HG03039 (cell line): ENCODE results near the gene CAPG.
A peak's percentile ranks its signal among the peaks of the same experiment; 100 is the strongest.

Experiments used
- ATAC-seq: cut with Tn5 transposase; IDR thresholded peaks from one replicate; pipeline ENCODE4 v1.9.1; 2021; ENCODE audit warnings: mild to moderate bottlenecking, moderate library complexity; ENCODE audit not compliant: unreplicated experiment

Gene CAPG

DNA sequence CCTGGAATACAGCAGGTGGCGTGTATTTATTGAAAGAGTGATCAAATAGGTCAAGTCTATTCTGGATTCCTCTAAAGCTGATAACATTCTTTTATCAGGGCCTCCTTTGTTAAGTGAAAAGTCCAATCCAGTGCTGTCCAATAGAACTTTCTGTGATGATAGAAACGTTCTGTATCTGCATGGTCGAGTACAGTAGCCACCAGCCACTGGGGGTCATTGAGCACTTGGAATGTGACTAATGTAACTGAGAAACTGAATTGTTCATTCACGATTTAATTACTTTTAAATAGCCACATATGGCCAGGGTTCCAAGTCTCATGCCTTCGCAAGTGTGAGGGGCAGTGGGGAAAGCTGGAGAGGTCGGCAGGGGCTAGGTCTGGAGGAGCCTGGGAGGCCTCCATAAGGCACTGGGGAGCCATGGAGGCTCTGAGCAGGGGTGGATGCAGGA, 28.9 kb upstream of the CAPG start:
- ATAC-seq: no peak

DNA sequence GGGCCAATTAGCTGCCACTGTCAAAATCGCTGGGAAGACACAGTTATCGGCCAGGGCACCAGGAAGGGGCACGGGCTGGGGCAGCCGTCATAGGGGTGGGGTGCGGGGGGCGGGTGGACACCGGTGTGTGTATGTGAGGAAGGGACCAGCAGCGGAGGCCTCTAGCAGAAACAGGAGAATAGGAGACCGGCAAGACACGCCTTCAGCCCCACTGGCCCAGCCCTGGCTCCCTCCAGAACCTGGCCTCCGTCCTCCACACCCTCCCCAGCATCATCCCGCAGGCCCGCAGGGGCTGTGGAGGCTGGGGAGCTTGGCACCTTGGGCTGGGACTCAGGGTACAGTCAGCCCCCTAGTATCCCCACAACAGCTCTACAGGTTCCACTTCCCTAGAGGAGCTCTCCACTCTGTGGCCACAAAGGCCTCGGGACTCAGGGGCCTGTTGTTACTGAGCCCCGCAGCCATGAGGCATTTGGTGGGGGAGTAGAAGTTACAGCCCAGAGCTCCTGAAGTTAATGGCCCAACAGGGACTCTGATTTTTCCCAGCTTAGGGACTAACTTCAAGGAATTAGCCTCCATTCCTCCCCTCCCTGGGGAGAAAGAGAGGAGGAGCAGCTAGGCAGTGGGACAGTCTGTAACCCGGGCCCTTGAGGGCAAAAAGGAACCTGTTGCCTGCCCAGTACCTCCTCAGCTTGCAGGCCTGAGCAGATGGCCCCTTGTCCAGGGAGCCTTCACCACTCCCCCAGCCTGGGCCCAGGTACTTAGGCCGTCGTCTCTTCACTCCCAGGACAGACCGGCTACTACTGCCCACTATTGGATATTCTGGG, 28.2 kb upstream of the CAPG start:
- ATAC-seq: no peak

DNA sequence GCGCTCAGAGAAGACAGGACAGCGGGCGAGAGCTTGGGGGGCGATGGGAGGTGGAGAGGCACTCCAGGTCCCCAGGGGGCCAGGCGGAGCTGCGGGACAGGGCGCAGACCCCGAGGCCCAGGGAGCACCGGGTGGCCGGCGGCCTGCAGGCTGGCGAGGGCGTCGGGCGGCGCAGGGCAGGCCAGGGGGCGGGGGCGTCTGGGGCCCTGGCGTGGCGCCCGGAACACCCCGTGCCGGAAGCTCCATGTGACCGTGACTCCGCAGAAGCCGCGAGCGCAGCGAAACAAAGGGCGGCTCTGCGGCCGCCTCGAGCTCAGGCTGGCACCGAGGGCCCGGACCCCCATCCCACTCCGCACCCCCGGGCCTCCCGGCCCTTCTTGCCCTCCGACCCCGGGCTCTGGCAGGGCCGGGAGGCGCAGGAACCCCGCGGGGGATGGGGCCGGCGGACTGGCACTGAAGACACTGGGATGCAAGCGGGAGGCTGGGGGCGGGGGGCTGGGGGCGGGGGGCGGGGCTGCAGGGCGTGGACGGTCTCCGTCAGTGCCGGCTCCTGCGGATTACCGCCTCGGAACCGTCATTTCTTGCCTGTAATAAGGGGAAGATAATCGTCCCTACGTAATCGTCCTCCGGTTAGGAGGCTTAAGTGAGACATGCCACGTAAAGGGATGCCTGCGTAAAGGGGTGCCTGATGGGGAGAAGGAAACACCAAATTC, 27.5 kb upstream of the CAPG start:
- ATAC-seq: peak; percentile 80

DNA sequence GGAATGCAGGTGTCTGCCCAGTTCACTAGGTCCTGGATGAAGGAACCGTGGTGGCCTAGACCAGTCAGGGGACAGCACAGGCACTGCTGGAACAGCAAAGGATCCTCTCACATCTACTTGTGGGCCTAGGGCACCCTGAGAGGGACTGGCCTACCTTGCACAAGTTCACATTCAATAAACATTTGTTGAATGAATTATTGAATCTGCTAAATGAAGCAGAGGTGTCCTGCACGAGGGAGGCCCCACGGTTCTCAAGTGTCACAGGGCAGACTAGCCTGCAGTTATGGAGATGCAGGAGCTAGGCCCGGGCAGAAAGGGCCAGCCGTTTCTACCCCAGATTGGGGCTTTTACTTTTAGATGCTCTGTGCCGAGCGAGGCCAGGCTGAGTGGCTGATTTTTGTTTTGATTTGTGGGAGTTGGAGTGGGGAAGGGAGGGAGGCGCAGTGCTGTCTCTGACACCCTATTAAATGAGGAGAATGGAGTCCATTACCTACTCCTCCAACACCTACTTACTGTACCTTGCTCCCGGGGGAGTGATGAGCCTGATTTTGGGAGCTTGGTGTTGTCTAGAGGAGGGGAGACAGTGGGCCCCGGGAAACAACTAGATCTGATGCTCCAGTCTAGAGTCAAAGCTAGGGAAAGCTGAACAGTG, 26.8 kb upstream of the CAPG start:
- ATAC-seq: no peak

DNA sequence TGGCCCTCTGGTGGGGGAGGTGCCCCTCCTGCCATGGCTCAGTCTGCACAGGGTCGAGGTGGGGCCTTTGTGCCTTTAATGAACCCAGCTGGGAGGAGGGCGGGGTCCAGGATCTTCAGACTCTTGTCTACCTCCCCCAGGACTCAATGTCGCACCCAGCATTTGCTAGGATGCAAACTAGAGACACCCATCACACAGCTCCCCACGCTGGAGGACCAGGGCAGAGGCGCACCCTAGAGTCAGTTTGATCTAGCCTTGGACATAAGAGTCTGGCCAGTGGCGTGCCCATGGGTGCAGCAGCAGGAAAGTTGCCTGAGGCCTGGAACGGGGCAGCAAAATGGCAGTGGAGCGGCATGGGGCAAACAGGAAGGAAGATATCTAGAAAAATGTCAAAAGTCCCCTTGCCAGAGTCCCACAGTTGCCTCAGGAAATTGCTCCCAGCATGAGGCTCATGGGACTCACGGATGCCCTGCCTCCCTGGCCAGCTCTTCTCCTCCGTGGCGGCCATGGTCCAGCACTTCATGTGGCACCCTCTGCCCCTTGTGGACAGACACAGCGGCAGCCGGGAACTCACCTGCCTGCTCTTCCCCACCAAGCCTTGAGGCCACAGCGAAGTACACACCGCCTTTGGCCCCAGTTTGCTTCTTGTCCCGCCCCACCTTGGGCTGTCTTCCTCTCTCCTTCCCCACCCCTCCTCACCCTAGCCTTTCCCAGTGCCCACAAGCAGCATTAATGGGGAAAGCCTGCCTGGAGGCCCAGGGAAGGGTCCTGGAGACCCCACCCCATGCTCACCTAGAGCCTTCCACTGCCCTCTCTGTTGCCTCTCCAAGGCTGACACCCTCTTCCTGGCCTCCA, 26.0 kb upstream of the CAPG start:
- no peak for ATAC-seq

DNA sequence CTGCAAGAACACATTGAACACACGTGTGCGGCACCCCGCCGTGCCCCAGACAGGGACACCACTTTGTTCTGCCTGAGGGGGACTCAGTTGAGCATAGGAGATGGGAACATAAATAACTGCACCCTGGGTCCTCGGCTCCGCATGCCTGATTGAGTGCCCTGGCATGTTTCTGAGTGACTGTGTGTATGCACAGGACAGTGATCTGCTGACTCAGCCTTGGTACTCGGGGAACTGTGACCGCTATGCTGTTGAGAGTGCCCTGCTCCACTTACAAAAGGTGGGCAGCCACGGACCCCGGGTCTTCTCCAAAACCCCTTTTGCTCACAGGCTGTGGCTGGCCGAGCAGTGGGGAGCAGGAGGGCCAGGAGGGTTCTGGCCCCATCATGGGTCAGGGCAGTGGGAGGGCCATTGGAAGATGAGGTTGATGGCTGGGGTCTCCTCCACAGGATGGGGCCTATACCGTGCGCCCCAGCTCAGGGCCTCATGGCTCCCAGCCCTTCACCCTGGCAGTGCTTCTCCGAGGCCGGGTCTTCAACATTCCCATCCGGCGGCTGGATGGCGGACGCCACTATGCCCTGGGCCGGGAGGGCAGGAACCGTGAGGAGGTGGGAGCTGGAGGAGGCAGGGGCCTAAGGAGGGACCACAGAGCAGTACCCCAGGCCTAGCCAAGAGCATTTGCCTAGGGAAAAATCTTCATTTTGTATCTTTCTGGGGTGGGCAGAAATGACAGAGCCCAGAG, 25.2 kb upstream of the CAPG start:
- ATAC-seq: no peak

DNA sequence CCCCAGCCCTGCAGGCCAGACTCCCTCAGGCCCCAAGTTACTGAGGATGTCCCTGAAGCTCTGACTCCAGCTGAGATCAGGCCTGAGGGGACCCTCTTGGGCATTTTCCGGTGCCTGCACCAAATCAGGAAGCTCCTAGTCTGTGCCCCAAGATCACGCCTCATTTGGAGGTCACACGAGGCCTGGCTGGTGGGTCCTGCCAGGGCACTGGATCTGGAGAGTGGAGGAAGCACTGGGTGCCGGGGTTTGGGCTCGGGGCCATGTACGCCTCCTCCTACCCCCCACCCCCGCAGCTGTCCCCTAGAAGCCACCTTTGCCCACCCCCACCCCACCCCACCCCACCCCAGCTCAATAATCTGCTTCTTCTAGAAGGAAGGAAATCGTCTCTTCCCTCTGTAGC, 24.5 kb upstream of the CAPG start:
- no peak for ATAC-seq

DNA sequence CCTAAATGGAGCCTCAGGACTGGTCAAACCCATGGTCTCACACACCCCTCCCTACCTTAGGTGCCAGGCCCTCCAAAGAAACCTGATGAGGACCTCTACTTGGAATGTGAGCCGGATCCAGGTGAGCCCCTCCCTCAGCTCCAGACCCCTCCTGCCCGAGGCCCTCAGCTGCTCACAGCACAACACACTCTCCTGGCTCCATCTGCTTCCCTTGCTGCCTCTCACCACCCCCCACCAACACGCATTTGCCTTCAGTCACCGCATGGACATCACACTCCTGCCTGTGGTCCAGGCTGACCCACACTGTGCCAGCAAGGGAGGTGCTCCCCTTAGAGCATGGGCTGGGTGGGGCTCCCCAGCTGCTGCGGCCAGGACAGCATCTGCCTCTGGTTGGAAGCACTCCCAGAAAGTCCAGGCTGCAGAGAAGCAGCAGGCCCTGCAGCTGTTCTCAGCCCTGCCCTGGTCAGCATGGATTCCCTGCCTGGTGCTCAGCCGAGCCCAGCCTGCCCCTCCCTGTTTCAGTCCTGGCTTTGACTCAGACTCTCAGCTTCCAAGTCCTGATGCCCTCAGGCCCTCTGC, 23.4 kb upstream of the CAPG start:
- no peak for ATAC-seq

DNA sequence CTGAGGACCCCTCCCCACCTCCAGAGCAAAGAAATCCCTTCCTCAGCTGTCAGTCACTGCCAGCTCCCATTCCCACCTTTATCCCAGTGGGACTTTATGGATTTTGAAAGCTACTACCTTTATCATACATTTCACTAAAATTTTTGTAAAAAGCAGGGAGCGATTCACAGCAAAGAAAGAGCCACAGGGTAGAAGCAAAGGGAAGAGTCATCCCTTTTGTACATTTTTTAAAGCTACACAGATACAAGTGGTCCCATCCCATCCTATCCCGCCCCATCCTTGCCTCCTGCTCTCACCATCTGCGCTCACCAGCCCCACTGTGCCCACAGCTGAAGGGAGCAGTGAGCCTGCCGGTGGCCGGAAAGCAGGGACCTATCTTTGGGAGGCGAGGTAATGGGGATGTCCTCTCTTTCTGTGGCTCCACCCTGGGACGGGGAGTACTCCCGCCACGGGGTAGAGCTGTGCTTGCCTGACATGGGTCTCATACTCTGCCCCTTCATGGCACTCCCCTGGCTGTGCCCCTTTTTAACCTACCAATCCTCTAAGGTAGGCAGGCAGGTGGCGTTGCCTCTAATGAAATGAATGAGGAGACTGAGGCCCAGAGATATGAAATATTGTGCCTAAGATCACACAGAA, 21.5 kb upstream of the CAPG start:
- ATAC-seq: no peak

DNA sequence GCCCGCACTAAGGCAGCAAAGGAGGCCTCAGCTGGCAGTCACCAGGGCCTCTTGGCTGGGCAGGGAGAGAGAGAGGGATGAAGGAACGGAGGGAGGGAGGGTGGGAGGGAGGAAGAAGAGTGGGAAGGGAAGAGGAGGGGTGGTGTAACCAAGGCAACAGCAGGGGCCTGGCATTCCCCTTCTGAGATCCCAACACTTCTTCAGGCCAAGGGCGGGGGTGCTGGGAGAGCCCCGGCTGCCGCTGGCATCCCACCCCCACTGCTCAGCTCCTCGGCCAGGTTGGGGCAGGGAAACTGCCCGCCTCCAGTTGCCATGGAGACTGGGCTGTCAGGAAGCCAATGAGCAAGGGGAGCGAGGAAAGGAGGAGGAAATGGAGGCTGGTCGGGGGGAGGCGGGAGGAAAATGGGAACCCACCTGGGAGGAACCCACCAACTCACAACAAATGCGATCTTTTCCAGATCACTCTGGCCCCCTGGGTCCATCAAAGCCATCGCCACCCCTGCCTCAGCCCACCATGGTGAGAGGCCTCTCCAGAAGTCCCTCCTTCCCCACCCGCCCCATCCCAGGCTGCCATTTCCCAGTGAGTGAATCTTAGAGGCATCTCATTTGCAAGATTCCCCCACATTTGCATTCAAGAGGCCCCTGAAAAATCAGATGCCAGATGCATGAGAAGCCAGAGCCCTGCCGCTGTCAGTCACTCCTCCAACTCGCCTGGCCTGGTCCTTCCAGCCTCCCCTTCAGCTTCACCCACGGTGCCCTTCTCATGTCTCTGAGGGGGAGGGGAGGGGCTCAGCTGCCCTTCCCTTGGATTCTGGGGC, 20.8 kb upstream of the CAPG start:
- ATAC-seq: no peak

DNA sequence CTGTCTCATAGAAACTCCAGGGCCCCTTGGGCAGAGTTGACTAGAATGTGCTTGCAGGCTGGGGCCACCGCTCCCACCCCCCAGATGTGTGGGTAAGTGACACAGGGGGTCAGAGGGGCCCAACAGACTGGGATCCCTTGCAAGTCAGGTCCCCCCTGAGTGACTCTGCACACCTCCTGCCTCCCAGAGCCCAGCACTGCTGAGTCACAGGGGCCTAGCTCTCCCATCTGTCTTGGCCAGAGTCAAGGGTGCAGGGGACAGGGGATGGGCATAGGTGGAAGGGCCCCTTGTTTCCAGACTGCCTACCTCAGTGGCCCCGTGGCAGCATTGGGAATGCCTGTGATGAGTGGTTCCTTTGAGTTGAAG, 19.7 kb upstream of the CAPG start:
- ATAC-seq: no peak

DNA sequence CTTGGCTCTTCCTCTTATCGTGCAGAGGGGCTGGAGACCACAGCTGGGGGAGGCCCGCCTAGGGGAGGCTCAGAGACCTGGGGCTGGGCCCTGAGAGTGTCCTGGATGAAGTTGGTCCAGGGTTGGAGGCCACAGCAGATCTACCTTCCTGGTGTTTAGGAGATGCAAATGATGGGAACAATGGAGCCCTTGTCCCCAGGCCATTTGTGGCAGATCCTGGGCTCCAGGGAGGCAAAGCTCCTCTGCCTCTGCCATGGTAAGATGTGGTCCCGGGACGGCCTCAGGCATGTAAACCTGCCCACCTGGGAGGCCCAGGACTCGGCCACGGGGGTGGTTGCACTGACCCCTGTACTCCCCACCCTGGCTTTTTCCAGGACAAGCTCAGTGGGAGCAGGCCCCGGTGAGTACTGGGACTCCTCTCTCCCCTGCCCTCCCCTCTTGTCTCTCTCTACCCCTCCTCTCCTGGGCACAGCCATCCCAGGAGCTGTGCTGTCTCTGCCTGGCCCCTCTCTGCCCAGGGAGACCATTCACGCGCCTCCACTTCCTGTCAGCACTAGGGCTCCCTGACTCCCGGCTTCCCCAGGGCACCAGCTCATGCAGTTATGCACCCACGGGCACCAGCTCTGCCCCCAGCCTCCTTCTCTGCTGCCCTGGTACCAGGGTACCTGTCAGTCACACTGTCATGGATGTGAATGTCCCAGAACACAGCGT, 19.2 kb upstream of the CAPG start:
- ATAC-seq: no peak

DNA sequence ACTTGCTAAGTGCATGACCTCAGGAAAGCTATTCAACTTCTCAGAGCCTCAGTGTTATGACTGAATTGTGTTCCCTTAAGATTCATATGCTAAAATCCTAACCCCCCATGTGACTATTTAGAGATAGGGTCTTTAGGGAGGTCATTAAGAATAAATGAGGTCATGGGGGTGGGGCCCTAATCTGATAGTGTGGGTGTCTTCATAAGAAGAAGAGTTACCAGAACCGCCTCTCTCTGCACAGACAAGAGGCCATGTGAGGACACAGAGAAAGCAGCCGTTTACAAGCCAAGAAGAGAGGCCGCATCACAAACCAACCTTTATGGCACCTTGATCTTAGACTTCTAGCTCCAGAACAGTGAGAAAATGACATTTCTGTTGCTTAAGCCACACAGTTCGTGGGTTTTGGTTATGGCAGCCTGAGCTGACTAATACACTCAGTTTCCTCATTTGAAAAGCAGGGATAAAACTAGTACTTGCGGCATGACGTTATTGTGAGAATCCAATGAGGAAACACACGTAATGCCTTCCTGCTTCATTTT, 18.2 kb upstream of the CAPG start:
- no peak for ATAC-seq

DNA sequence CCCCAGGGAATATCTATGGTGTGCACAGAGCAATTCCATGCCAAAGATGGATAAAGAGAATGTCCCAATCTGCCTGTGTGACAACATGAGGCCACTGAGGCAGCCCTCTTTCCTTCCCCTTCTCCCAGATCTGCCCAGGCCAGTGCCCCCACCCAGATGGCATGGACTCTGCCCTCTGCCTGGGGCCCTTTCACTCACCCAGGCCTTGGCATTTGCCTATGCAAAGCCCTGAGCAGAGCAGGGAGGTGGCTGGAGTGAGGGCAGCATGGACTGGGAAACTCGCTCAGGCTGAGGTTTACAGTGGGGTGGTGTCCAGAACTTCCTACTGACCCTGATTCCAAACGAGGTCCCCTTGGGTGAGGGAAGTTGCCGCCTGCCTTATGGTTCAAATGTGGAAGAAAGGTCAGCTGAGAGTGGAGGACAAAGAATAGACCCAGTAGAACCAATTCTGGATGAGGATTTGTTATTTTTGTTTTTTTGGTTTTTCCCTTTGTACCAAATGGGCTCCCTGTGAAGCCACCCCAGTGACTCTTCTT, 17.2 kb upstream of the CAPG start:
- no peak for ATAC-seq

DNA sequence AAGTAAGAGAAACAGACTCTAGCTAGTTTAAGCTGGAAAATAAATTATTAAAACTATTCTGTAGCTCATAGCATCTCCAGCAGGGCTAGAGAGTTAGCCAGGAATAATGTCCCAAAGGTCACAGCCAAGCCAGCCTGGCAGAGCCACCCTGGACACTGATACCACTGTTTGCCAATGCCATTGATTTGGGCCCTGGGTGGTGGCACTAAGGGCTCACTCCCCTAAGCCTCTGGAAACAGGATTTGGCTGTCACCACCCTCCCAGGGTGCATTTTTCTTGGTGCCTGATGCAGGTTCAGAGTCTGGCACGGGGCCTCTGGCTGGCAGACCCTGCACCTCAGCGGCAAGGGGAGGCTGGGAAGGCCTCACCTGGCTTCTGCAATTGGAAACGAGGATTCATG, 15.4 kb upstream of the CAPG start:
- ATAC-seq: no peak

DNA sequence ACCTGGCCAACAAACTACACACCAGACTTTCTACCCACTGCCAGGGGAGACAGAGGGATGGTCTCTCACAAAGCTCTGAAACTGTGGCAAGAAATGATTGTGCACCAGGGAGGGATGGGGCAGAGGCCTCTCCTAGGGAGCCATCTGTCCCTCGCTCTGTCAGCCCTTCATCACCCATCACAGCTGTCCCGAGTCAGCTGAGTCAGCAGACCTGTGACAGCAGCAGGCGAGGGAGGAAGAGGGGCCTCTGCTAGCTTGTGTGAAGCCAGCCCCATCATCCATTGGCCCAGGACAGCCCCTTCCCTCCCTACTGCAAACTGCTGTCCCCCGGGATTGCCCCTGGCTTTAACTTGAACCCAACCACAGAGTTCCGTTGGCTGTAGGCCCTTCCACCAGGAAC, 13.4 kb upstream of the CAPG start:
- no peak for ATAC-seq

DNA sequence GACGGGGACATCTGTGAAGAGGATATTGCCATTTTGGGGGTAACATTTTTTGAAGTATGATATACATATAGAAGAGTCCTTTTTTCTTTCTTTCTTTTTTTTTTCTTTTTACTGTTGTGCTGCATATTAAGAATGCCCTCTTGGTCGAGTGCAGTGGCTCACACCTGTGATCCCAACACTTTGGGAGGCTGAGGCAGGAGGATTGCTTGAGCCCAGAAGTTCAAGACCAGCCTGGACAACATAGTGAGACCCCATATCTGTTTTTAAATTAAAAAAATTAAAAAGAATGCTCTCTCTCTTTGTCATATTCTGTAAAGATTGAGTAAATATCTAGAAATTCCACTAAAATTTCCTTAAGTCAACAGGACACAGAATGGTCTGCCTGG, 11.9 kb upstream of the CAPG start:
- ATAC-seq: no peak
